Measurements from ENCODE around the gene MSLN. TPM values are rescaled to one million over a fixed set of nuclear protein-coding genes. Genes with fewer than 3 reads are reported as not detected.

Gene MSLN
- total and polyA plus RNA-seq, 2 of the 13 experiments (the other 11 are each of a cell fraction or from before 2014, with no cell fraction given): 2.0 to 2.3 TPM

GRCh38 chr16:777826-778225 lies 17.3 kb downstream of the MSLN start:
- in situ Hi-C loops (cut with HindIII; ENCODE audit: extremely low pct_ligation_motif_present, low pct_unique_long_range_greater_than_20kb) (no loop called here), intact Hi-C loops (cut with micrococcal nuclease; ENCODE audit: unreplicated experiment) (no loop called here)
- FAIRE-seq: no peak
- ChIA-PET CTCF (ENCODE audit: low intra/inter-chr PET ratio, low total read pairs) (no interaction called here), POLR2A (no interaction called here)
- no peaks in the 10 kb centered on the region for H3K36me3 ChIP-seq (replicated peaks in 1 of 2; ENCODE audit: control insufficient read depth in 1 of 2, insufficient read depth in 2 of 2, low read length in 2 of 2)
- H3K4me1 ChIP-seq (ENCODE audit: insufficient read depth, low read length): no peaks in the 10 kb centered on the region
- H4K20me1 ChIP-seq (ENCODE audit: insufficient read depth, low read length): 0 out of 2 replicates have a peak, but pooled peaks cover 2% of the 10 kb centered on the region
- H3K9ac ChIP-seq (ENCODE audit: insufficient read depth, low read depth, low read length): no peak overlapping the region
- TF ChIP-seq PHF21A (CRISPR knock-in tag; IDR thresholded peaks at IDR 0.05): no peak
- TF ChIP-seq EZH2 (conservative IDR thresholded peaks at IDR 0.05; ENCODE audit: low read depth, low read length): 0 out of 2 replicates have a peak, but pooled peaks have one; percentile 37
- H3K4me2 ChIP-seq (ENCODE audit: low read depth, low read length): no peak overlapping the region
- no peak overlapping the region for H3K27ac ChIP-seq (ENCODE audit: extremely low read length, insufficient read depth, low read length)
- no peaks in the 10 kb centered on the region for H3K9me3 ChIP-seq (ENCODE audit: low read length)
- H3K4me3 ChIP-seq (replicated peaks in 1 of 3; ENCODE audit: insufficient read depth in 1 of 3, low read depth in 2 of 3, low read length in 3 of 3): no peak overlapping the region
- no peak overlapping the region for H2AFZ ChIP-seq (ENCODE audit: low read length)
- BruUV-seq (replicated peaks): no TSS peak
- no peak for DNase-seq (ENCODE audit: low spot score)
- 19% methylated on average over 12 of the region's 16 CpGs for WGBS (ENCODE audit: low lambda C conversion rate)
- no peak for ATAC-seq
- H3K27me3 ChIP-seq (ENCODE audit: control insufficient read depth in 1 of 2, insufficient read depth in 2 of 2, low read length in 2 of 2): peaks cover 15 to 71% of the 10 kb centered on the region in 2 experiments
- H3K79me2 ChIP-seq (ENCODE audit: insufficient read depth, low read length): no peaks in the 10 kb centered on the region

- no peak overlapping the region for H3K4me3 ChIP-seq (replicated peaks in 1 of 3; ENCODE audit: insufficient read depth in 1 of 3, low read depth in 2 of 3, low read length in 3 of 3)
- FAIRE-seq (no peak), ATAC-seq (no peak), DNase-seq (ENCODE audit: low spot score) (no peak)
- 0 out of 2 replicates have a peak, but pooled peaks cover 2% of the 10 kb centered on the region for H4K20me1 ChIP-seq (ENCODE audit: insufficient read depth, low read length)
- TF ChIP-seq ZKSCAN8 (CRISPR knock-in tag; IDR thresholded peaks at IDR 0.05; ENCODE audit: borderline replicate concordance) (no peak), HNRNPL (IDR thresholded peaks at IDR 0.05; ENCODE audit: low read depth, low read length) (0 out of 2 replicates have a peak, but pooled peaks have one; percentile 53)
- no peaks in the 10 kb centered on the region for H3K4me1 ChIP-seq (ENCODE audit: insufficient read depth, low read length)
- H3K9ac ChIP-seq (ENCODE audit: insufficient read depth, low read depth, low read length): no peak overlapping the region
- H3K27me3 ChIP-seq (ENCODE audit: control insufficient read depth in 1 of 2, insufficient read depth in 2 of 2, low read length in 2 of 2): peaks cover 16 to 77% of the 10 kb centered on the region in 2 experiments
- no peaks in the 10 kb centered on the region for H3K79me2 ChIP-seq (ENCODE audit: insufficient read depth, low read length)
- H2AFZ ChIP-seq (ENCODE audit: low read length): no peak overlapping the region
- in situ Hi-C loops (cut with HindIII; ENCODE audit: extremely low pct_ligation_motif_present, low pct_unique_long_range_greater_than_20kb) (no loop called here), intact Hi-C loops (cut with micrococcal nuclease; ENCODE audit: unreplicated experiment) (no loop called here)
- H3K27ac ChIP-seq (ENCODE audit: extremely low read length, insufficient read depth, low read length): no peak overlapping the region
- ChIA-PET POLR2A (no interaction called here), CTCF (ENCODE audit: low intra/inter-chr PET ratio, low total read pairs) (no interaction called here)
- 48% methylated on average over 5 of the region's 11 CpGs for whole genome bisulfite sequencing (ENCODE audit: low lambda C conversion rate)
- no peaks in the 10 kb centered on the region for H3K9me3 ChIP-seq (ENCODE audit: low read length)
- H3K4me2 ChIP-seq (ENCODE audit: low read depth, low read length): no peak overlapping the region
- no peaks in the 10 kb centered on the region for H3K36me3 ChIP-seq (replicated peaks in 1 of 2; ENCODE audit: control insufficient read depth in 1 of 2, insufficient read depth in 2 of 2, low read length in 2 of 2)
- BruUV-seq (replicated peaks): no TSS peak
Measured at GRCh38 chr16:778447-778846, 17.9 kb downstream of the MSLN start.

All from HepG2 (cell line).